SK-N-SH (cell line): ENCODE measurements around the gene TUT7. TPM values are rescaled to one million over a fixed set of nuclear protein-coding genes. Genes with fewer than 3 reads are reported as not detected.
"Not testable (repeated sequence)": the region's sequence is repeated elsewhere in the genome, so short reads cannot be mapped to it uniquely, and the experiment has no call there.

Source experiments
- CTCF ChIA-PET: fragments of 300-600, 350-600 bp; formaldehyde crosslinking; extraction: SDS; loops from one replicate; lab custom pipeline; 2021; lab: Yijun Ruan, JAX
- POLR2A ChIA-PET: fragments of 350-600 bp; sonication (Branson Sonifier 250); formaldehyde crosslinking; extraction: SDS; loops from one replicate; lab custom pipeline; 2020; ENCODE audit warnings: antibody characterized with exemption, inconsistent platforms; lab: Yijun Ruan, JAX
- DNase-seq: peaks from one replicate; pipeline ENCODE4 v3.0.0; 2012
- H2AFZ ChIP-seq: fragments of 200-600 bp; sonication (generic); 2 replicates; pipeline ENCODE4 v1.8.1; 2016; ENCODE audit warnings: antibody characterized with exemption, mild to moderate bottlenecking, low read depth
- H3F3A ChIP-seq: fragments of 200-600 bp; sonication (generic); replicated peaks from 2 replicates; pipeline ENCODE3; 2016; ENCODE audit warnings: antibody characterized with exemption, mild to moderate bottlenecking; ENCODE audit not compliant: insufficient read depth
- H3K27ac ChIP-seq, 2 experiments: fragments of 200-500 bp in 1 of 2; fragments of 200-600 bp in 1 of 2; sonication (Bioruptor generic) in 1 of 2; sonication (generic), shearing (Covaris generic) in 1 of 2; 2 replicates each; pipeline versions ENCODE4 v1.5.1 to v1.6.1; 2014 to 2016; ENCODE audit warnings: low read depth in 2 of 2, inconsistent platforms in 1 of 2, low read length in 1 of 2, mild to moderate bottlenecking in 1 of 2, mixed read lengths in 1 of 2
- H3K27me3 ChIP-seq: fragments of 200-600 bp; sonication (generic), shearing (Covaris generic); 2 replicates; pipeline ENCODE4 v1.6.1; 2016; ENCODE audit warnings: mixed run types; ENCODE audit not compliant: insufficient read depth
- H3K36me3 ChIP-seq, 2 experiments: fragments of 200-500 bp in 1 of 2; fragments of 200-600 bp in 1 of 2; sonication (Bioruptor generic) in 1 of 2; sonication (generic) in 1 of 2; replicated peaks in 1 of 2; 2 replicates each; pipeline versions ENCODE3 to v1.5.1; 2014 to 2016; ENCODE audit warnings: low read length in 1 of 2, mild to moderate bottlenecking in 1 of 2; ENCODE audit not compliant: insufficient read depth in 2 of 2, control insufficient read depth in 1 of 2
- H3K4me1 ChIP-seq, 2 experiments: fragments of 200-500 bp in 1 of 2; fragments of 200-600 bp in 1 of 2; sonication (Bioruptor generic) in 1 of 2; sonication (generic), shearing (Covaris generic) in 1 of 2; 2 replicates each; pipeline versions ENCODE4 v1.5.1 to v1.6.1; 2014 to 2016; ENCODE audit warnings: low read depth in 1 of 2, low read length in 1 of 2, mixed run types in 1 of 2; ENCODE audit not compliant: insufficient read depth in 2 of 2, control insufficient read depth in 1 of 2
- H3K4me2 ChIP-seq: fragments of 200-600 bp; sonication (generic), shearing (Covaris generic); 2 replicates; pipeline ENCODE4 v1.6.1; 2017; ENCODE audit warnings: mixed run types
- H3K4me3 ChIP-seq, 2 experiments: fragments of 200-500 bp in 1 of 2; fragments of 200-600 bp in 1 of 2; sonication (Bioruptor generic) in 1 of 2; sonication (generic), shearing (Covaris generic) in 1 of 2; 2 replicates each; pipeline versions ENCODE4 v1.5.1 to v1.8.1; 2014 to 2016; ENCODE audit warnings: low read depth in 2 of 2, inconsistent platforms in 1 of 2, low read length in 1 of 2, mild to moderate bottlenecking in 1 of 2, mixed read lengths in 1 of 2, moderate library complexity in 1 of 2
- H3K79me2 ChIP-seq: fragments of 200-600 bp; sonication (generic); 2 replicates; pipeline ENCODE4 v1.8.1; 2017; ENCODE audit warnings: mild to moderate bottlenecking; ENCODE audit not compliant: insufficient read depth
- H3K9ac ChIP-seq: fragments of 200-600 bp; sonication (generic); 2 replicates; pipeline ENCODE4 v1.6.1; 2017; ENCODE audit warnings: mixed run types
- H3K9me2 ChIP-seq: fragments of 200-600 bp; sonication (generic); 2 replicates; pipeline ENCODE4 v1.6.1; 2017; ENCODE audit warnings: mixed run types
- H3K9me3 ChIP-seq: fragments of 200-600 bp; sonication (generic); 2 replicates; pipeline ENCODE4 v1.6.1; 2017; ENCODE audit warnings: mixed run types, mild to moderate bottlenecking, moderate library complexity
- H4K20me1 ChIP-seq: fragments of 200-600 bp; sonication (generic); 2 replicates; pipeline ENCODE4 v1.6.1; 2017; ENCODE audit warnings: mild to moderate bottlenecking, mixed run types; ENCODE audit not compliant: insufficient read depth
- ELF1 ChIP-seq: IDR thresholded peaks from 2 replicates; pipeline ENCODE4 v1.4.0; 2012
- GABPA ChIP-seq: IDR thresholded peaks from 2 replicates; pipeline ENCODE4 v1.4.0; 2012; ENCODE audit warnings: low read depth, mild to moderate bottlenecking
- RAD21 ChIP-seq: IDR thresholded peaks from 2 replicates; pipeline ENCODE4 v1.6.1; 2012; ENCODE audit warnings: mild to moderate bottlenecking, low read length
- TCF12 ChIP-seq: IDR thresholded peaks from 2 replicates; pipeline ENCODE4 v1.4.0; 2012
- TEAD4 ChIP-seq: IDR thresholded peaks from 2 replicates; pipeline ENCODE4 v1.4.0; 2012; ENCODE audit warnings: mild to moderate bottlenecking, borderline replicate concordance; ENCODE audit not compliant: insufficient read depth
- ZBTB33 ChIP-seq: IDR thresholded peaks from 2 replicates; pipeline ENCODE4 v1.4.0; 2012; ENCODE audit warnings: low read depth, borderline replicate concordance
- WGBS: methylation state at CpG from one replicate; pipeline ENCODE4 v1.1.6; 2017; ENCODE audit warnings: low lambda C conversion rate; 5-methylcytosine and 5-hydroxymethylcytosine counted together
- polyA plus RNA-seq, 3 experiments: library from polyadenylated mRNA; depleted of rRNA; stranded (reverse); fragments of >200 nt; gene quantifications; 2 replicates each; pipeline ENCODE4 v1.2.3, GENCODE V29; 2012

The TUT7 gene
- polyA plus RNA-seq, 1 of the 3 experiments (the other 2 are of a cell fraction) = 6.7 TPM

- WGBS = 96% methylated on average over 2 of the region's 2 CpGs
- no peaks in the 10 kb centered on the region; a peak in 1 of 4 replicates for H3K4me1 ChIP-seq
- peaks cover 89 to 91% of the 10 kb centered on the region in 2 experiments for H3K36me3 ChIP-seq
- no peaks in the 10 kb centered on the region for H3K27me3 ChIP-seq
- no peak overlapping the region for H3K27ac ChIP-seq
- no peak overlapping the region for H2AFZ ChIP-seq
- no peak for TF ChIP-seq GABPA
- TF ChIP-seq, all 33 proteins: peak for 0
- H3K4me3 ChIP-seq = no peak overlapping the region
- CTCF ChIA-PET = interaction anchor here (0.9 kb wide), 1 partner anchor 98 kb away, joined by 3 read pairs; no protein-coding TSS in a partner anchor
- H3K9me3 ChIP-seq = no peaks in the 10 kb centered on the region
- POLR2A ChIA-PET = no interaction called here
- no peak overlapping the region for H3K4me2 ChIP-seq
- no peaks in the 10 kb centered on the region for H3K9me2 ChIP-seq
- no peak for DNase-seq
- H4K20me1 ChIP-seq = no peaks in the 10 kb centered on the region
- no peaks in the 10 kb centered on the region for H3K79me2 ChIP-seq
- peaks cover 3% of the 10 kb centered on the region for H3F3A ChIP-seq
- H3K9ac ChIP-seq = no peak overlapping the region
These were observed 53.5 kb downstream of the TUT7 start for GRCh38 chr9:86300701-86301100.

- Histone ChIP-seq H3K4me2 (no peak overlapping the region), H3K36me3 (peaks cover 84 to 86% of the 10 kb centered on the region in 2 experiments)
- 88% methylated on average over 9 of the region's 11 CpGs for WGBS
These were observed 55.3 kb downstream of the TUT7 start for GRCh38 chr9:86298873-86299272.

GRCh38 chr9:86290341-86290740 is 63.9 kb downstream of the TUT7 start:
- H4K20me1 ChIP-seq, H3K27me3 ChIP-seq, H3K4me3 ChIP-seq, H3K27ac ChIP-seq, H2AFZ ChIP-seq, H3K4me2 ChIP-seq, CTCF ChIA-PET, H3K9me2 ChIP-seq, H3F3A ChIP-seq, H3K4me1 ChIP-seq, H3K79me2 ChIP-seq, H3K9ac ChIP-seq, POLR2A ChIA-PET, DNase-seq, H3K9me3 ChIP-seq: not testable (repeated sequence)
- 92% methylated on average over 6 of the region's 6 CpGs for WGBS
- peaks cover 32 to 39% of the 10 kb centered on the region in 2 experiments for H3K36me3 ChIP-seq

More at GRCh38 chr9:86298873-86299272, 55.3 kb downstream of the TUT7 start:
- H3K27me3 ChIP-seq = no peaks in the 10 kb centered on the region
- H3K27ac ChIP-seq = no peak overlapping the region
- H3K9me2 ChIP-seq = no peaks in the 10 kb centered on the region
- CTCF ChIA-PET = interaction anchor here (1.3 kb wide), 1 partner anchor 10 kb away, joined by 3 read pairs; no protein-coding TSS in a partner anchor
- H3K9me3 ChIP-seq = no peaks in the 10 kb centered on the region
- H3K9ac ChIP-seq = no peak overlapping the region
- no peaks in the 10 kb centered on the region for H4K20me1 ChIP-seq
- TF ChIP-seq TCF12 (no peak), RAD21 (no peak), ELF1 (no peak), TEAD4 (no peak), ZBTB33 (no peak)
- peaks cover 7% of the 10 kb centered on the region for H3F3A ChIP-seq
- H2AFZ ChIP-seq = no peak overlapping the region
- H3K4me3 ChIP-seq = no peak overlapping the region
- no peak for DNase-seq
- H3K79me2 ChIP-seq = no peaks in the 10 kb centered on the region
- POLR2A ChIA-PET = interaction anchor here (1.1 kb wide), 1 partner anchor 16 kb away, joined by 4 read pairs; the partner anchor contains the start of gene ISCA1
- H3K4me1 ChIP-seq = no peaks in the 10 kb centered on the region
